ENCODE data around the gene ADO. TPM values are rescaled to one million over a fixed set of nuclear protein-coding genes. Genes with fewer than 3 reads are reported as not detected.

The ADO gene
- total and polyA plus RNA-seq, 8 donors: 1.8 to 25.4 (median 12.7) TPM

DNA sequence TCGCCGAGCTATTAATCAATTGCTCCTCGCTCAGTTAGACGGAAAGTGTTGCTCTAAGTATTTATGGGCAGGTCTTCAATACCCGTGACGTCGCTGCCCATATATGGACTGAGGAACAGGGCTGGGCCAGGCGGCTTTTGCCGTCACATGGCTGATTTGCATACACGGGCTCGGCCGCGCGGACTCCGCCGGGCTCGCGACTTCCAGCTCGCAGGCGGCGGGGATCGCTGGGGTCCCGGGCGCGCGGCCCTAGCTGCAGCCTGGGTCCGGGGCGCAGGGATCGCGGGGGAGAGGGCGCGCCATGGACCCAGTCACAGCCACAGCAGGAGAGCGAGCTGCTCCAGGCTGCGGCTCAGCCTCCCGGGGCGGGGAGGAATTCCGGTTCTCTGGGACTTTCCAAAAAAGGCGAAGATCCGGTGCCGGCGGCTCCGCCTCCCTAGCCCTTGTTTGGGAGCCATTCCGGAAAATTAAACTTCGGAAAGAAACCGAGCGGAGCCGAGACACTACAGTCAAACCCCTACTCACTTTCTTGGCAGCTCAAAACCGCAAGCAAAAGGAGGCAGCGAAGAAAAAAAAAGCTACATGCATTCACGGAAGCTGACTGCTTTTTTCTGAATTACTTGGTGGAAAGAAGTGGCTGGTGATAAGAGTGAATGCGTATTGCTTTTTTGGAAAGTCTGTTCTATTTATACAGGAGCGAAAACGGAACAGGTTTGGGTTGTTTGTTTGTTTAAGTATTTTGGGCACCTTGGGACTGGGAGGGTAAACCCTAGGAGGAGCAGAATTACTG is 12.0 kb downstream of the ADO start, which contains the start of gene EGR2:
EGR2 (minus strand) TSS at position 36 of the 790 bp plus-strand sequence. CDS start 337 bp downstream, outside the sequence.
- peaks cover 8 to 68% (median 48%) of the 10 kb centered on the region in 3 donors for H3K27me3 ChIP-seq
- peak within 1 kb of the TSS; percentile 82 to 96 (median 95) for H3K27ac ChIP-seq
- no peaks in the 10 kb centered on the region for H3K9me3 ChIP-seq
- H3K4me1 ChIP-seq: peaks cover 30 to 45% (median 39%) of the 10 kb centered on the region in 4 donors
- TF ChIP-seq POLR2AphosphoS5 (IDR thresholded peaks at IDR 0.05) (peak in 2 of 3 donors; percentile 25 to 37), EP300 (IDR thresholded peaks at IDR 0.05) (no peak), POLR2A (IDR thresholded peaks at IDR 0.05) (peak in 1 of 4 donors; percentile 19)
- TF ChIP-seq, protein P1, sequence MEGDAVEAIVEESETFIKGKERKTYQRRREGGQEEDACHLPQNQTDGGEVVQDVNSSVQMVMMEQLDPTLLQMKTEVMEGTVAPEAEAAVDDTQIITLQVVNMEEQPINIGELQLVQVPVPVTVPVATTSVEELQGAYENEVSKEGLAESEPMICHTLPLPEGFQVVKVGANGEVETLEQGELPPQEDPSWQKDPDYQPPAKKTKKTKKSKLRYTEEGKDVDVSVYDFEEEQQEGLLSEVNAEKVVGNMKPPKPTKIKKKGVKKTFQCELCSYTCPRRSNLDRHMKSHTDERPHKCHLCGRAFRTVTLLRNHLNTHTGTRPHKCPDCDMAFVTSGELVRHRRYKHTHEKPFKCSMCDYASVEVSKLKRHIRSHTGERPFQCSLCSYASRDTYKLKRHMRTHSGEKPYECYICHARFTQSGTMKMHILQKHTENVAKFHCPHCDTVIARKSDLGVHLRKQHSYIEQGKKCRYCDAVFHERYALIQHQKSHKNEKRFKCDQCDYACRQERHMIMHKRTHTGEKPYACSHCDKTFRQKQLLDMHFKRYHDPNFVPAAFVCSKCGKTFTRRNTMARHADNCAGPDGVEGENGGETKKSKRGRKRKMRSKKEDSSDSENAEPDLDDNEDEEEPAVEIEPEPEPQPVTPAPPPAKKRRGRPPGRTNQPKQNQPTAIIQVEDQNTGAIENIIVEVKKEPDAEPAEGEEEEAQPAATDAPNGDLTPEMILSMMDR (IDR thresholded peaks at IDR 0.05): peak in 1 of 7 experiments; percentile 16
- intact Hi-C loops (cut with DNase I; ENCODE audit: low total_unique reads): loop anchor here (10.0 kb wide), 1 partner anchor 222 kb away; no protein-coding TSS in a partner anchor
- 0 to 1% (median 0%) methylated on average over 33 to 53 of the region's 53 CpGs for WGBS, 5 donors
- H3K36me3 ChIP-seq: no peaks in the 10 kb centered on the region
- peak within 1 kb of the TSS; percentile 66 to 89 (median 86) for H3K4me3 ChIP-seq
- DNase-seq: peak; percentile 94 to 98

DNA sequence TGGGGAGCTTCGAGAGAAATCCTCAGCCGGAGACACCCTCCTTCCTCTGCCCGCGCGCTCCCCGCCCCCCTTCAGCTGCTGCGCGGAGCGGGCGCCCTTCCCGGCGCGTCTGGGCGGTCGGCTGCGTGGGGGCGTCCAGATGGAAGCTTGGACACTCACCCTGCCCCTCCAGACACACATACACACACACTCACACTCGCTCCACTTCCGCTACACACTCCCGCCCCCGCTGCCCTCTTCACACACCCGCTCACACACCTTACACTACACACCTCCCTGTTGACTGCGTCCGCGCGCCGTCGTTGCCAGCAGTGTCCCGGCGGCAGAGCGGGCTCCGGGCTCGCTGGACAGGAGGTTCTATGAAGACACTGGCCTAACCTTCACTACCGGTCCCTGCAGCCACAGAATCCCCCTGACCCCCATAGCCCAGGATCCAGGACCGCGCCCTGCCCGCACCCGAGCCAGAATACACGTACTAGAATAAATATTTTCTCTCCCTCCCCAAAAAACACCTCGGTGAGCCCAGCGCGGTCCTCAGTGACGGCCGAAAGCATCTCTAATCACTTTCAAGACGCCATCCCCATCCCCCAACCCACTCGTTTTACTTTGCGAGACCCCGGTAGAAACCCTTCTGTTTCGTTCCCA is 12.7 kb downstream of the ADO start:
- no peak for TF ChIP-seq POLR2A (IDR thresholded peaks at IDR 0.05)
- TF ChIP-seq, protein P1 (IDR thresholded peaks at IDR 0.05): no peak
- no peak for TF ChIP-seq EP300 (IDR thresholded peaks at IDR 0.05)
- no peaks in the 10 kb centered on the region for H3K36me3 ChIP-seq
- peaks cover 8 to 72% (median 48%) of the 10 kb centered on the region in 3 donors for H3K27me3 ChIP-seq
- intact Hi-C loops (cut with DNase I; ENCODE audit: low total_unique reads): loop anchor here (10.0 kb wide), 1 partner anchor 222 kb away; no protein-coding TSS in a partner anchor
- 0 to 1% (median 0%) methylated on average over 34 to 49 of the region's 49 CpGs for WGBS, 5 donors
- H3K4me1 ChIP-seq: peaks cover 30 to 45% (median 39%) of the 10 kb centered on the region in 4 donors
- peak in 1 of 2 donors; percentile 85 for DNase-seq
- H3K27ac ChIP-seq: peak overlapping the region; percentile 82 to 96 (median 95)
- H3K9me3 ChIP-seq: no peaks in the 10 kb centered on the region
- H3K4me3 ChIP-seq: peak overlapping the region; percentile 66 to 89 (median 86)

DNA sequence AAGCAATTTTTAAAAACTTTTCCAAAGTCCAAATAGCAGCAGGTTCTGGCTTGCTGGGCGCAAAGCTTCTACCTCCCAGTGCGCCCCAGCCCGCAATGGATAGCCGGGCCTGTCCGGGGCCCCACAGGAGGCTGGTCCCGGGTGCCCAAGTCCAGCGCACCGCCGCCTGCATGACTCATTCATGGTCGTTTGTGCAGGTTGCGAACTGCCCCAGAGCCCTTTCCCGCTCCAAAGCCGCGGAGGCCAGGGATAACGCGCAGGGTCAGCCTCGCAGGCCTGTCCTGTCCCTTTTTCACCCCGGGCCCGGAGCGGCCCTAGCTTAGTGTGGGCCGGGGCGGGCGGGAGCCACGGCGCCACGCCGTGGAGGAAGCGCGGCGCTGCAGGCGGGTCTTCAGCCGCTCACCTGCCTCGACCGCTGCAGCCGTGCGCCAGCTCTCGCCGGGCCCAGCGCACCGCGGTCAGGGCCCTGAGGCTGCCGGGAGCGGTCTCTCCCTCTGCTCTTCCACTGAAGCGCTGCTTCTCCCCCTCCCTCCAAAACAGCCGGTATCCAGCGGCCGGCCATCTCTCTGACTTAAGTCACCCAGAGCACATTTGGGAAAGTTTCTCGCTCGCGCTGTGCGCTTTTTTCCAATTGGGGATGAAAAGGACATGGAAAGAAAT is 13.4 kb downstream of the ADO start:
- 1 to 4% (median 1%) methylated on average over 13 to 51 of the region's 51 CpGs for WGBS, 5 donors

More for the DNA sequence above, 13.4 kb downstream of the ADO start:
- H3K27me3 ChIP-seq: peaks cover 8 to 70% (median 48%) of the 10 kb centered on the region in 3 donors
- H3K9me3 ChIP-seq: no peaks in the 10 kb centered on the region
- intact Hi-C loops (cut with DNase I; ENCODE audit: low total_unique reads): loop anchor here (10.0 kb wide), 1 partner anchor 223 kb away; no protein-coding TSS in a partner anchor
- no peaks in the 10 kb centered on the region for H3K36me3 ChIP-seq
- peak overlapping the region; percentile 66 to 89 (median 86) for H3K4me3 ChIP-seq
- peak overlapping the region; percentile 82 to 96 (median 95) for H3K27ac ChIP-seq
- TF ChIP-seq POLR2AphosphoS5 (IDR thresholded peaks at IDR 0.05) (peak in 1 of 3 donors; percentile 30), EP300 (IDR thresholded peaks at IDR 0.05) (no peak), POLR2A (IDR thresholded peaks at IDR 0.05) (no peak)
- TF ChIP-seq, protein P1 (IDR thresholded peaks at IDR 0.05): peak in 5 of 7 experiments; percentile 34 to 88 (median 81)
- peaks cover 30 to 45% (median 39%) of the 10 kb centered on the region in 4 donors for H3K4me1 ChIP-seq
- peak; percentile 81 to 92 for DNase-seq

Data from stomach (tissue), 9 donors.